C4-2B (cell line): ENCODE results near the gene KCTD8.

Experiments used
- ZFX ChIP-seq: fragments of 450-650 bp; IDR thresholded peaks from 2 replicates; pipeline ENCODE4 v1.6.1; 2017
- TF ChIP-seq, protein P1 (sequence below): fragments of 450-650 bp; conservative IDR thresholded peaks from 2 replicates; pipeline ENCODE4 v1.5.1; 2017; ENCODE audit warnings: mild to moderate bottlenecking

DNA sequence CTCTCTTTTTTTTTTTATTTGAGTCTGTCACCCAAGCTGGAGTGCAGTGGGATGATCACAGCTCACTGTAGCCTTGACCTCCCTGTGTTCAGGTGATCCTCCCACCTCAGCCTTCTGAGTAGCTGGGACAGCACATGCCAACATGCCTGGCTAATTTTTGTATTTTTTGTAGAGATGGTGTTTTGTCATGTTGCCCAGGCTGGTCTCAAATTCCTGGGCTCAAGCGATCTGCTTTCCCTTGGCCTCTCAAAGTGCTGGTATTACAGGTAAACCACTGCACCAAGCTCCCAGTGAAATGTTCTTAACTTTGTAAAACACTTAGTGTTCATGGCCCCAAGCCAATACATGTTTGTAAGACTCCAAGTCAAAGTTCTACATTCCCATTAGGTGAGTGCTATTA is 316.1 kb downstream of the KCTD8 start:
- TF ChIP-seq, protein P1, sequence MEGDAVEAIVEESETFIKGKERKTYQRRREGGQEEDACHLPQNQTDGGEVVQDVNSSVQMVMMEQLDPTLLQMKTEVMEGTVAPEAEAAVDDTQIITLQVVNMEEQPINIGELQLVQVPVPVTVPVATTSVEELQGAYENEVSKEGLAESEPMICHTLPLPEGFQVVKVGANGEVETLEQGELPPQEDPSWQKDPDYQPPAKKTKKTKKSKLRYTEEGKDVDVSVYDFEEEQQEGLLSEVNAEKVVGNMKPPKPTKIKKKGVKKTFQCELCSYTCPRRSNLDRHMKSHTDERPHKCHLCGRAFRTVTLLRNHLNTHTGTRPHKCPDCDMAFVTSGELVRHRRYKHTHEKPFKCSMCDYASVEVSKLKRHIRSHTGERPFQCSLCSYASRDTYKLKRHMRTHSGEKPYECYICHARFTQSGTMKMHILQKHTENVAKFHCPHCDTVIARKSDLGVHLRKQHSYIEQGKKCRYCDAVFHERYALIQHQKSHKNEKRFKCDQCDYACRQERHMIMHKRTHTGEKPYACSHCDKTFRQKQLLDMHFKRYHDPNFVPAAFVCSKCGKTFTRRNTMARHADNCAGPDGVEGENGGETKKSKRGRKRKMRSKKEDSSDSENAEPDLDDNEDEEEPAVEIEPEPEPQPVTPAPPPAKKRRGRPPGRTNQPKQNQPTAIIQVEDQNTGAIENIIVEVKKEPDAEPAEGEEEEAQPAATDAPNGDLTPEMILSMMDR: no peak
- TF ChIP-seq ZFX: no peak
